Measurements from ENCODE around the gene MECP2. TPM values are rescaled to one million over a fixed set of nuclear protein-coding genes. Genes with fewer than 3 reads are reported as not detected.

Gene MECP2
- total RNA-seq, 1 donor from 2014 or later: 53.4 TPM

GRCh38 chrX:154072192-154072591 is 25.3 kb downstream of the MECP2 start:
- intact Hi-C loops (cut with micrococcal nuclease): no loop called here
- no peaks in the 10 kb centered on the region for H3K27me3 Mint-ChIP-seq (ENCODE audit: insufficient read depth)
- no peaks in the 10 kb centered on the region for H3K9me3 Mint-ChIP-seq
- peaks cover 7% of the 10 kb centered on the region for H3K36me3 Mint-ChIP-seq (ENCODE audit: low read depth)
- no peak overlapping the region for H3K27ac Mint-ChIP-seq
- no peak overlapping the region for H3K4me3 Mint-ChIP-seq
- no peak for DNase-seq (ENCODE audit: low spot score)
- peaks cover 9% of the 10 kb centered on the region for H3K4me1 Mint-ChIP-seq (ENCODE audit: low read depth)

GRCh38 chrX:154068560-154068959 is 29.0 kb downstream of the MECP2 start:
- no peaks in the 10 kb centered on the region for H3K9me3 Mint-ChIP-seq
- no peaks in the 10 kb centered on the region for H3K27me3 Mint-ChIP-seq (ENCODE audit: insufficient read depth)
- DNase-seq (ENCODE audit: low spot score): no peak
- H3K4me3 Mint-ChIP-seq: no peak overlapping the region
- intact Hi-C loops (cut with micrococcal nuclease): no loop called here
- H3K27ac Mint-ChIP-seq: no peak overlapping the region
- H3K36me3 Mint-ChIP-seq (ENCODE audit: low read depth): peaks cover 3% of the 10 kb centered on the region
- H3K4me1 Mint-ChIP-seq (ENCODE audit: low read depth): peaks cover 8% of the 10 kb centered on the region

GRCh38 chrX:154064637-154065435 is 32.7 kb downstream of the MECP2 start:
- H3K27me3 Mint-ChIP-seq (ENCODE audit: insufficient read depth): no peaks in the 10 kb centered on the region
- no peak for DNase-seq (ENCODE audit: low spot score)
- H3K36me3 Mint-ChIP-seq (ENCODE audit: low read depth): peaks cover 8% of the 10 kb centered on the region
- peaks cover 27% of the 10 kb centered on the region for H3K4me1 Mint-ChIP-seq (ENCODE audit: low read depth)
- no peak overlapping the region for H3K4me3 Mint-ChIP-seq
- peak overlapping the region; percentile 8 for H3K27ac Mint-ChIP-seq
- intact Hi-C loops (cut with micrococcal nuclease): no loop called here
- H3K9me3 Mint-ChIP-seq: no peaks in the 10 kb centered on the region

- no peak overlapping the region for H3K27ac Mint-ChIP-seq
- H3K36me3 Mint-ChIP-seq (ENCODE audit: low read depth): peaks cover 13% of the 10 kb centered on the region
- intact Hi-C loops (cut with micrococcal nuclease): no loop called here
- no peaks in the 10 kb centered on the region for H3K9me3 Mint-ChIP-seq
- no peak overlapping the region for H3K4me3 Mint-ChIP-seq
- H3K27me3 Mint-ChIP-seq (ENCODE audit: insufficient read depth): no peaks in the 10 kb centered on the region
- DNase-seq (ENCODE audit: low spot score): no peak
- peaks cover 43% of the 10 kb centered on the region for H3K4me1 Mint-ChIP-seq (ENCODE audit: low read depth)
Observed at GRCh38 chrX:154063234-154063633, 34.3 kb downstream of the MECP2 start.

- Mint-ChIP-seq H3K27ac (peak overlapping the region; percentile 64), H3K4me1 (ENCODE audit: low read depth) (peaks cover 53% of the 10 kb centered on the region), H3K9me3 (no peaks in the 10 kb centered on the region), H3K27me3 (ENCODE audit: insufficient read depth) (no peaks in the 10 kb centered on the region), H3K4me3 (no peak overlapping the region), H3K36me3 (ENCODE audit: low read depth) (peaks cover 18% of the 10 kb centered on the region)
- intact Hi-C loops (cut with micrococcal nuclease): no loop called here
- no peak for DNase-seq (ENCODE audit: low spot score)
Observed at GRCh38 chrX:154061801-154062200, 35.7 kb downstream of the MECP2 start.

- Mint-ChIP-seq H3K4me1 (ENCODE audit: low read depth) (peaks cover 57% of the 10 kb centered on the region), H3K36me3 (ENCODE audit: low read depth) (peaks cover 20% of the 10 kb centered on the region), H3K4me3 (no peak overlapping the region), H3K9me3 (no peaks in the 10 kb centered on the region), H3K27ac (peak overlapping the region; percentile 59), H3K27me3 (ENCODE audit: insufficient read depth) (no peaks in the 10 kb centered on the region)
- DNase-seq (ENCODE audit: low spot score): no peak
- intact Hi-C loops (cut with micrococcal nuclease): no loop called here
Observed at GRCh38 chrX:154059729-154060245, 37.7 kb downstream of the MECP2 start.

- peaks cover 53% of the 10 kb centered on the region for H3K4me1 Mint-ChIP-seq (ENCODE audit: low read depth)
- intact Hi-C loops (cut with micrococcal nuclease): no loop called here
- DNase-seq (ENCODE audit: low spot score): no peak
Observed at GRCh38 chrX:154059231-154059630, 38.3 kb downstream of the MECP2 start.

GRCh38 chrX:154058214-154058997 is 39.1 kb downstream of the MECP2 start:
- peaks cover 48% of the 10 kb centered on the region for H3K4me1 Mint-ChIP-seq (ENCODE audit: low read depth)
- no peaks in the 10 kb centered on the region for H3K9me3 Mint-ChIP-seq
- no peak overlapping the region for H3K4me3 Mint-ChIP-seq
- H3K27me3 Mint-ChIP-seq (ENCODE audit: insufficient read depth): no peaks in the 10 kb centered on the region
- intact Hi-C loops (cut with micrococcal nuclease): no loop called here
- peaks cover 18% of the 10 kb centered on the region for H3K36me3 Mint-ChIP-seq (ENCODE audit: low read depth)
- H3K27ac Mint-ChIP-seq: peak overlapping the region; percentile 85
- no peak for DNase-seq (ENCODE audit: low spot score)

More at GRCh38 chrX:154059231-154059630, 38.3 kb downstream of the MECP2 start:
- H3K36me3 Mint-ChIP-seq (ENCODE audit: low read depth): peaks cover 18% of the 10 kb centered on the region
- H3K4me3 Mint-ChIP-seq: no peak overlapping the region
- H3K27ac Mint-ChIP-seq: peak overlapping the region; percentile 59
- no peaks in the 10 kb centered on the region for H3K9me3 Mint-ChIP-seq
- H3K27me3 Mint-ChIP-seq (ENCODE audit: insufficient read depth): no peaks in the 10 kb centered on the region

GRCh38 chrX:154057791-154058190 is 39.7 kb downstream of the MECP2 start:
- intact Hi-C loops (cut with micrococcal nuclease): no loop called here

GRCh38 chrX:154056770-154057241 is 40.7 kb downstream of the MECP2 start:
- Mint-ChIP-seq H3K36me3 (ENCODE audit: low read depth) (peaks cover 20% of the 10 kb centered on the region), H3K27ac (peak overlapping the region; percentile 6), H3K4me3 (no peak overlapping the region), H3K9me3 (no peaks in the 10 kb centered on the region), H3K27me3 (ENCODE audit: insufficient read depth) (no peaks in the 10 kb centered on the region), H3K4me1 (ENCODE audit: low read depth) (peaks cover 42% of the 10 kb centered on the region)
- intact Hi-C loops (cut with micrococcal nuclease): no loop called here
- no peak for DNase-seq (ENCODE audit: low spot score)

More at GRCh38 chrX:154057791-154058190, 39.7 kb downstream of the MECP2 start:
- peaks cover 46% of the 10 kb centered on the region for H3K4me1 Mint-ChIP-seq (ENCODE audit: low read depth)
- no peak overlapping the region for H3K4me3 Mint-ChIP-seq
- H3K27me3 Mint-ChIP-seq (ENCODE audit: insufficient read depth): no peaks in the 10 kb centered on the region
- H3K27ac Mint-ChIP-seq: peak overlapping the region; percentile 85
- H3K9me3 Mint-ChIP-seq: no peaks in the 10 kb centered on the region
- no peak for DNase-seq (ENCODE audit: low spot score)
- H3K36me3 Mint-ChIP-seq (ENCODE audit: low read depth): peaks cover 18% of the 10 kb centered on the region

- Mint-ChIP-seq H3K27me3 (ENCODE audit: insufficient read depth) (no peaks in the 10 kb centered on the region), H3K9me3 (no peaks in the 10 kb centered on the region)
- intact Hi-C loops (cut with micrococcal nuclease): loop anchor here (1.0 to 2.0 kb wide), 3 partner anchors 31 to 127 kb away; no protein-coding TSS in a partner anchor
Observed at GRCh38 chrX:154051201-154051810, 46.2 kb downstream of the MECP2 start.

GRCh38 chrX:154050113-154050495 is 47.4 kb downstream of the MECP2 start:
- Mint-ChIP-seq H3K27ac (peak overlapping the region; percentile 71), H3K9me3 (no peaks in the 10 kb centered on the region), H3K36me3 (ENCODE audit: low read depth) (peaks cover 20% of the 10 kb centered on the region), H3K27me3 (ENCODE audit: insufficient read depth) (no peaks in the 10 kb centered on the region), H3K4me1 (ENCODE audit: low read depth) (peaks cover 9% of the 10 kb centered on the region), H3K4me3 (no peak overlapping the region)
- intact Hi-C loops (cut with micrococcal nuclease): loop anchor here (2.0 kb wide), 2 partner anchors 29 to 125 kb away; no protein-coding TSS in a partner anchor
- DNase-seq (ENCODE audit: low spot score): no peak

More at GRCh38 chrX:154051201-154051810, 46.2 kb downstream of the MECP2 start:
- H3K4me1 Mint-ChIP-seq (ENCODE audit: low read depth): peaks cover 9% of the 10 kb centered on the region
- H3K27ac Mint-ChIP-seq: peak overlapping the region; percentile 53
- peaks cover 20% of the 10 kb centered on the region for H3K36me3 Mint-ChIP-seq (ENCODE audit: low read depth)
- H3K4me3 Mint-ChIP-seq: no peak overlapping the region
- peak; percentile 46 for DNase-seq (ENCODE audit: low spot score)

Data from activated T-helper 1 cell treated with anti-CD3 and anti-CD28 coated beads, Interleukin-12 subunit alpha, Interleukin-12 subunit beta, Interleukin-2, Interleukin-4 antibody, amounts not matched to agents 30 ng/mL and 10 ng/mL and 1 ng/mL, durations not matched to agents 14 hours and 24 hours and 36 hours (primary cell).